Hepatic stellate cell (primary cell): ENCODE measurements around the gene SCN1B.
"Not testable (repeated sequence)": the region's sequence is repeated elsewhere in the genome, so short reads cannot be mapped to it uniquely, and the experiment has no call there.

Experiments used
- DNase-seq: peaks from one replicate; pipeline ENCODE4 v3.0.0; 2011; ENCODE audit warnings: low spot score

The SCN1B gene

DNA sequence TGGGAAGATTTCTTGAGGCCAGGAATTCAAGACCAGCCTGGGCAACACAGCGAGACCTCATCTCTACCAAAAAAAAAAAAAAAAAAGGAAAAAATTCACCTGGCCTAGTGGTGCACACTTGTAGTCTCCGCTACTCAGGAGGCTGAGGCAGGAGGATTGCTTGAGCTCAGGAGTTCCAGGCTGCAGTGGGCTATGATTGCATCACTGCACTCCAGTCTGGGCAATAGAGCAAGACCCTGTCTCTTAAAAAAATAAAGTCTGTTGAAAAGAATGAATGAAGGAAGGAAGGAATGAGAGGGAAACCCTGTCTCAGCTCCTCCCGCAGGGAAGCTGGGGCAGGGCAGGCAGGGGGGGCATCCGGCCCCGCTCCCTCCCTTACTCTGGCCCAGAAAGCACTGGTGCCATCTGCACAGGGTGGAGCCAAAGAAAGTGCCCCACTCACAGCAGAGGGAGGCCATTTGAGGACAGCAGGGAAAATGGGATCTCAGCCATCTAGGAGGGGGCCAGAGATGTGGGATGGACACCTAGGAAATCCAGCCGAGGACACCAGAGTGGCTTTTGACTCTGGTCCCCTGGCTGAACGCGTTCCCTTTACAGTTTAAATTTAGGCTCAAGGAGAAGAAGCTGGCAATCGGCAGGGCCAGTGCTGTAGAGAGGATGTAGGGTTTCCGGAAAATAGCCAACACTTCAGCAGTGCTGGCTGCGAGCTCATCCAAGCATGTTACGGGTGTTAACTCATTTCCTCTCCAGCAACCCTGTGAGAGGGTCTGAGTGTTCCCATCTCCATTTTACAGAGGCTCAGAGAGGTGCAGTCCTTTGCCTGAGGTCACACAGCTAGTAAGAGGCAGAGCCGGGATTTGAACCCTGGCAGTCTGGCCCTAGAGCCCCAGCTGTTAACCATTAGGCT lies 7.7 kb downstream of the SCN1B start:
- DNase-seq = peak; percentile 62

DNA sequence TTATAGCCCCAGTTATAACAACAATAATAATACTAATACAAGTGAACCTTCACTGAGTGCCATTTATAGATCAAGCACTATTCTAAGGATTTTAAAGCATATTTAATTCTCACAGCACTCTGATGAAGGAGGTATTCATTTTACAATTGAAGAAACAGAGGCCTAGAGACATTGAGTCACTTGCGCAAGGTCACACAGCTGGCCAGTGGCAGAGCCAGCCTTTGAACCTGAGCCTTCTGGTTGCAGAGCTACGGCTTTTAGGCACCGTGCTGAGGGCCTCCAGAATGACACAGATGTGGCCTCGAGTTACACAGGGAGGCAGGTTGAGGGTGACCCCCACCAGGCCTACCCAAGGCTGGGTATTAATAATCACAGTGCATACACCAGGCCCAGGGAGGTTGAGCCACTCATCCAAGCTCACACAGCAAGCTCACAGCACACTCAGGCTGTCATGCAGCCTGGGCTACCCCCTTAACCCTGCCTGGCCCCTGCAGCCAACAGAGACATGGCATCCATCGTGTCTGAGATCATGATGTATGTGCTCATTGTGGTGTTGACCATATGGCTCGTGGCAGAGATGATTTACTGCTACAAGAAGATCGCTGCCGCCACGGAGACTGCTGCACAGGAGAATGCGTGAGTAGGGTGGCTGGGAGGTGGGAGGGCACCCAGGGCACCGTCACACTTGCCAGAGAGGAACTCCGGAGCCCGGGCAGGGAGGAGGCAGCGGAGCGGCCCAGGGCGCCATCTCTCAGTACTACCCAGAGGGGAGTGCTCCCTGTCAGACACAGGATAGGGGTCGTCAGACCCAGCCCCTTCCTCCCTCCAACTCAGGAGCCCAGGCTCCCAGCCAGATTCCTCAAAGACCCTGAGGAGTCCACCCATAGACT lies 8.6 kb downstream of the SCN1B start:
- DNase-seq = no peak

DNA sequence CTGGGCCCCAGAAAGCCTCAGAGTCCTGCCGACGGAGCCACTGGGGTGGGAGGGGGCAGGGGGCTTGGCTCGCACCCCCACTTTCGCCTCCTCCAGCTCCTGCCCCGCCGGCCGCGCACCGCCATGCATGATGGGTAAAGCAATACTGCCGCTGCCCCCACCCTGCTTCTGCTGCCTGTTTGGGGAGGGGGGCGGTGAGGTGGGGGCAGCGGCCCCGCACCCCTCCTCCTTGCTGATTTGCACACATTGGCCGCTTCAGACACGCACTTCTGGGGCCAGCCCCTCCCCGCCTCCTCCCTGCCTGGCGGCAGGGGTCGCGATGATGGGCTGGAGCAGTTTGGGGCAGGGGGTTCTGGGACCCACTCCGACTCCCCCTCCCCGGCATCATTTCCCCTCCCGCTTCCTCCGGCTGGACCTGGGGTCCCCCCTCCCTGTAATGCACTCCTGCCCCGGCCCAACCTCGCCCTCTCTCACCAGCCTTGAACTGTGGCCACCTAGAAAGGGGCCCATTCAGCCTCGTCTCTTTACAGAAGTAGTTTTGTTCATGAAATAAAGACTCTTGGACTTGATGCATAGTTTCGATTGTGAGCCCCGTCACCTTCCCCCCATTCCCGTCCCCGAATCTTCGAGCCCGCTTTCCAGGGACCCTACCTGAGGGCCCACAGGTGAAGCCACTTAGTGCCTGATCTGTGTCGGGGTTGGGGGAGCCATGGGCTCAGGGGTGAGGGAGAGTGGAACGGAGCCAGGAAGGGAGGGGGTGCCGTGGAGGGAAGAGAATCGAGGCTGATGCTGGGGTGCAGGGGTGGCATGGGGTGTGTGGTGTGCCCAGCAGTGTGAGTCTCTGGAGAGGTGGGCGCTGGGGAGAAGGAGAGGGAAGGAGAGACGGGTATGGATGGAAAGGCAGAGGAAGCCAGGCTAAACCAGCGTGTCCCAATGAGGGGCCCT lies 9.9 kb downstream of the SCN1B start:
- no peak for DNase-seq

DNA sequence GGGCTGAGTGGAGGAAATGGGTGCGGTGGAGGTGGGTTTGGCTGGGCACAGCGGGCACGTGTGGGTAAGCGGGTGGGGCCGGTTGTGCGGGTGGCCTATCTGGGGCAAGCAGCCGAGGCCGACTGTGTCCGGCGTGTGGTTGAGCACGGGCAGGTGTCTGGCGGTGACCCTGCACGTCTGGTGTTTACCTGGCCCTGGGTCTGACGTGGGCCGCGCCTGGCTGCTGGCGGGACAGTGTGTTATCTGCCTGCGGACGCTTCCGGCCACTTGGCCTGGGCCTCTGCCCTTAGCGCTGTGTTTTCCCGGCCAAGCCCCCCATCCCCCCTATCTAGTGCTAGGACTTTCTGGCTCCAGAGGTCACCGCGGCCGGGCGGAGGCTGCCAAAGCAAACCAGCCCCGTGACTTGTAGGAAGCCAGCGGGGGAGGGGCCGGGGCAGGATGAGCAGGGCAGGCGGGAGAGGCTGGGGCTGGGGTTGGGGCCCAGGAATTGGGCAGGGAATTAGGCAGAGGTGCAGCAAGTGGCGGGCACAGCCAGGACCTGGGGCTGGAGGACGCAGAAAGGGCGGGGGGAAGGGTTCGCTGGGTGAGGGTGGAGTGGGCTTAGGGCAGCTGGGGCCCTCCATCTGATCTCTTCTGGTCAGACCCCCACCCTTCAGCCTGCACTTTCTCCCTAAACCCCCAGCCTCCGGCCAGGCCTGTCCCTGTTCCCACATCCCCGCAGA lies 10.7 kb downstream of the SCN1B start:
- DNase-seq = peak; percentile 64

DNA sequence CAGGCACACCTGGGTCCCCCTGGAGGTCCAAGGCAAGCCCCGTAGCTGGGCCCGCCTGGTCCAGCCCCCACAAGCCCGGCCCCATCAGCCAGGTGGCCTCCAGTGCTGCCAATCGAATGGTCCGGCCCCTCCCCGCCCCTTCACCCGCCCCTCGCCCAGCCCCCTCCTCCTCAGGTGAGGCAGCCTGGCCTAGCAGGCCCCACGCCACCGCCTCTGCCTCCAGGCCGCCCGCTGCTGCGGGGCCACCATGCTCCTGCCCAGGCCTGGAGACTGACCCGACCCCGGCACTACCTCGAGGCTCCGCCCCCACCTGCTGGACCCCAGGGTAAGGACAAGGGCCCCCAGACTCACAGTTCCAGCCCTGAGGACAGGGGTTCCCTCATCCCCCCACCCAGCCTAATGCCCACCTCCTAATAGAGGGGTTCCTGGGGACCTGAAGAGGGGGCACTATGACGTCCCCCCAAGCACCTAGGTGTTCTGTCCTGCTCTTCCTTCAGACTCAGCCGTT lies 11.3 kb downstream of the SCN1B start, which contains the start of gene HPN:
TSS of gene HPN (plus strand) at position 174 of the 508 bp plus-strand sequence. CDS start 786 bp downstream, outside the sequence.
- DNase-seq = no peak

DNA sequence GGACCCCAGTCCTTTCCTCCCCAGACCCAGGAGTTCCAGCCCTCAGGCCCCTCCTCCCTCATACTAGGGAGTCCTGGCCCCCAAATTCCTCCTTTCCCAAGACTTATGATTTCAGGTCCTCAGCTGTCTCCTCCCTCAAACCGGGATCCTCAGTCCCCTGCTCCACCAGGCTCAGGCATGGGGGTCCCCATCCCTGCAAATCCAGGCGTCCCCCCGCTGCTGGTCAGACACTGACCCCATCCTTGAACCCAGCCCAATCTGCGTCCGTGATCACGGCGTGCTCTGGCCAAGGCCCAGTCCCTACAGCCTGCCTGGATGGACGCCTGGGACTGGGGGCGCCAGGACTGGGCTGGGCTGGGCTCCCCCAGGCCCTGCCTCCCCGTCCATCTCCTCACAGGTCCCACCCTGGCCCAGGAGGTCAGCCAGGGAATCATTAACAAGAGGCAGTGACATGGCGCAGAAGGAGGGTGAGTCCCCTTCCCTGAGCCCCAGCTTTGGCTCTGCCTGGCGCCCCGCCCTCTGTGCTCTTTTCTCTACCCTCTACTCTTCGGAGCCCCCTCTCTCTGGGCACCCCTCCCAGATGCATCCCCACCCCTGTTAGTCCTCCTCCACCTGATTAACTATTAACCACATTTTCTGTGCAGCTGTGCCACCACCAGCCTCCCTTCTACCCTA lies 11.9 kb downstream of the SCN1B start:
- DNase-seq = no peak

DNA sequence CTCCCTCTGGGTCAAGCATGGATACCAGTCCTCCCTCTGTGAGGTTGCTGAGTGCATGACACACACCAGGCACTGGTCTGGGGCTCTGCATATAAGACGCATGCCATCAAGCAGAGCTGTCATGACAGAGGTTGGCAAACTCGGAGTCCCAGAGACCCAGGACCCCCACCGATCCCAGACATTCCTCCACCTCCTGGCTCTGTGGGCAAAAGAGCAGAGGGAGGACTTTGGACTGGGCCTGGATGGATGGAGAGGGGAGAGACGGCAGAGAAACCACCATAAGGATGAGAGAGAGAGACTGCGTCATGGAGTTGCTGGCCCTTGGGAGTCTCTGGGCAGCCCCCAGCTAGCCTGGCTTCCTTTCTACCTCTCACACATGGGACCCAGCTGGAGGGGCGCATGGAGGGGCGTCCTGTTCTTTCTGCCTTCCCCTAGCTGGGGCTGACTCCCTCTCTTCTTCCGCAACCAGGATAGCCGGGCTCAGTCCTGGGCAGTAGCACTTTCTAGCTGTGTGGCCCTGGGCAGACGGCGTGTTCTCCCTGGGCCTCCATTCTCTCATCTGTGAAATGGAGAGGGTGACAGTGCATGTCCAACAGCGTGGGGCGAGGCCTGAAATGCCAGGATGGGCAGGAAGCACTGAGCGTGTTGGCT lies 12.8 kb downstream of the SCN1B start:
- no peak for DNase-seq

DNA sequence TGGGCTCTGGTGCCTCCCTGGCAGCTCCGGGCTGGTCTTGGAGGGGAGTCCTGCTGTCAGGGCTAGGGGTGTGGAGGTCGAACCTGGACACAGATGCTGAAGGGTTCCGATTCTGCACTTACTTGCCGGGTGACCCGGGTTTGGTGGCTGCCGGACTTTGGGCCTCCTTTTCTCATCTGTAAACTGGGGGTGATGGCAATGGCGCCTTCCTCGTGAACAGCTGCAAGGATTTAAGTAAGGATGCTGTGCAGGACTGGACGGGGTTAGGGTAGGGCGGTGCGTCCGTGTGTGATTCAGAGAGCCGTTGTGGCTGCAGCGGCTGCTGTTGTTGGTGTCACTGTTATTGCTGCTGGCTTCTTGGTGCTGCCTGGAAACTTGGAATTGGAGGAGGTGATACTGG lies 13.6 kb downstream of the SCN1B start:
- no peak for DNase-seq

DNA sequence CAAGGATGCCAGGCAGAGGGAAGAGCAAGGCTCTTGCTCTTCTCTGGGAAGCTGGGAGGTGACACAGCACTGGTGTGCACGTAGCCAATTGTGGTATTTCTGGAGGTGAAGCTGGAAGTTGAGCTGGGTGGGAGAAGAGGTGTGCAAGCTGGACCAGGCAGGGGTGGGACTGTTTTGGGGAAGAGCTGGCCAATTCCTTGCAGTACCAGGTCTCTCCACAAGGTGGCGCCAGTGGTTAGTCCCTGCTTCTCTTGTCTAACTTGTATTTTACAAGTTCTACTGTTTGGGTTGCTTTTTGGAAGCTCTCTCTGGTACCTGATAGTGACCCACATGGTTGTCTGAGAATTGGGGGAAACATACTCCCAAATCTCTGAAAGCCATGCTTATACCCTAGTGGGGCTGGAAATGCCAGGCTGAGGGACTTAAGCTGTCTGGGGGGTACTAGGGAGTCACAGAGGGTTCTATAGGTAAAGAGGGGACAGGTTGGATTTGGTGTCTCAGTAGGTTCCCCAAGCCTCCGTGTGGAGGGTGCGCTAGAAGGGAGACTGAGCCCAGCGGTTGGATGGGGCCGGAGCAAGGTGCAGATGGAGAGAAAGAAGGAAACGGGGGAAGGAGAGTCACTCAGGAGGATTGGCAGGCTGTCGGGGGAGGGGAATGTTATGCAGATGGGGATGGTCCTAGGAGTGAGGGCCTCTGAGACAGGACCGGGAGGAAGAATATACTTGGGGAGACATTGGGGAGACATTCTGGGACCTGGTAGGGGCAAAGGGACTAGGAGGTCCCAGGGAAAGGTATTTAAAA lies 14.2 kb downstream of the SCN1B start:
- DNase-seq = peak; percentile 78

DNA sequence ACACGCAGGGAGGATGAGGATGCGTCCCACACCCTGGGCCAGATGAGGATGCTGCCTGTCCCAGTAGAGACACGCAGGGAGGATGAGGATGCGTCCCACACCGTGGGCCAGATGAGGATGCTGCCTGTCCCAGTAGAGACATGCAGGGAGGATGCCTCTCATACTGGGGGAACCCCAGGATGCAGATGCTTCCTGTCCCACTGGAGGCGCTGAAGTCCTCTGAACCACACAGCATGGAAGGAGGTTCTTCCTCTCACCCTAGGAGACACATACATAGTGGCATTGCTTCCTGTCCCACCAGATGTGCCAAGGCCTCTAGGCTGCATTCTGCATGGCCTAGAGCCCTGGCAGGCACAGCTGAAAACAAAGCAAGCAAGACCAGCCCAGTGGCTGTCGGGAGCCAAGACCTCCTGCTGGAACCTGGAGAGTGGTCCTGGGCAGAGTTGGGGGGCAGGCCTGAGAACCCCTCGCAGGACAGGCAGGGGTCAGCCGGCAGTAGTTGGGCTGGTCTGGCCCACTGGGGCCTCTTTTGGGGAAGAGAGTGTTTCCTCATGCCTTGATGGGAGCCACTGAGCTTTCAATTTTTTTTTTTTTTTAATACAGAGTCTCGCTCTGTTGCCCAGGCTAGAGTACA lies 15.5 kb downstream of the SCN1B start:
- DNase-seq = peak; percentile 80

DNA sequence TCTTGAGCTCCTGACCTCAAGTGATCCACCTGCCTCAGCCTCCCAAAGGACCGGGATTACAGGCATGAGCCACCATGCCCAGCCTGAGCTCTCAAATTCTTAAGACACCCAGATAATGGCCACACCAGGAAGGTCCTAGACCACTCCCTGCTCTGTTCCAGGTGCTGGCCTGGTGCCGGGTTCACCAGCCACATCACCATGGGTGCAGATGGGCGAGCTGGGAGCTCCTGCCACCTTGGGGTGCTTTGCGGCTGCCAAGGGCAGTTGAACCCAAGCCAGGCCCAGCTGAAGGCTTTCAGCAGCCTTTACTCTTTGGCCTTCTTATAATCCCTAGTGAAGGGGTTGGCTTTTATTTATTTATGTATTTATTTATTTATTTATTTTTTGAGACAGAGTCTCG lies 16.2 kb downstream of the SCN1B start:
- no peak for DNase-seq

DNA sequence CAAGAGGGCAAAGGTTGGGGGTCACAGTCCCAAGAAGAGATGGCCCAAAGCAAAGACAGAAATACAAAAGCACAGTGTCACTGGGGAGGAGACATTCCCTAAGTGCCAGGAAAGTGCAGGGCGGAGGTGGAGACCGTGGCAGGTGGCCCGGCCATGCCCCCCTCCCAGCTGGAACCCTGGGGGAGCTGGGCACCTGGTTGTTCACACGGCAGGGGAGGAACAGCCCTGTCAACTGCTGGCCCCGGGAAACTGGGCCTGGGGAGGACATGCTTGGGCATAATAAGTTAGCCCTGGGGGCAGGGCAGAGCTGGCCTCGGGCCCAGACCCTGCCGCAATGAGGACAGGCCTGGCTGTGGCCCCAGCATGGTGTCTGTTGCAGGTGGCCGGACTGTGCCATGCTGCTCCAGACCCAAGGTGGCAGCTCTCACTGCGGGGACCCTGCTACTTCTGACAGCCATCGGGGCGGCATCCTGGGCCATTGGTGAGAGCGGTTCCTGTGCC lies 18.7 kb downstream of the SCN1B start:
- no peak for DNase-seq

DNA sequence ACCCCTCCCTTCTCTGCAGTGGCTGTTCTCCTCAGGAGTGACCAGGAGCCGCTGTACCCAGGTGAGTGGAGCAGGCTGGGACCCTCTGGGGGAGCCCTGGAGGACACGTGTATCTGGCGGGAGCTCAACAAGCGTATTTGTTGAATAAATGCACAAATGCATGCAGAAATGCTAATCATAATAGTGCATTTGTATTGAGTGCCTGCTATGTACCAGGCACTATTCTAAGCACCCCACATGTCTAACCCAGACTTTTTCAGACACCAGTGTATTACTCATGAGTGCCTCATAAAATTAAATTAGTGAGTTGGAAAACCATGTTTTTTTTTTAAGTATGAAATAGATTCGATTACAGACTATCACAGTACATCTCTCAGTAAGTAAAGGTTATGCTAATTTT lies 19.2 kb downstream of the SCN1B start:
- no peak for DNase-seq

DNA sequence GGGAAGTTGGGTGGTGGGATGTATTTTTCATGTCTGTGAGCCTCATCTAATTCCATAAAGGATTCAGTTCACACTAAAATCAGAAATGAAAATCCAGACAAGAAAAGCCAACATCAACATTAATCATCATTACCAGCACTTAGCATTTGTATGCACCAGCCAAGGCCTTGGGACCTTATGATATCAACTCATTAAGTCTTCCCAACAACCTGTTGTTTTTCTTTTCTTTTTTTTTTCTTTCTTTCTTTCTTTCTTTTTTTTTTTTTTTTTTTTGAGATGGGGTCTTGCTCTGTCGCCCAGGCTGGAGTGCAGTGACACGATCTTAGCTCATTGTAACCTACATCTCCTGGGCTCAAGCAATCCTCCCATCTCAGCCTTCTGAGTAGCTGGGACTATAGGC lies 20.4 kb downstream of the SCN1B start:
- DNase-seq = not testable (repeated sequence)

DNA sequence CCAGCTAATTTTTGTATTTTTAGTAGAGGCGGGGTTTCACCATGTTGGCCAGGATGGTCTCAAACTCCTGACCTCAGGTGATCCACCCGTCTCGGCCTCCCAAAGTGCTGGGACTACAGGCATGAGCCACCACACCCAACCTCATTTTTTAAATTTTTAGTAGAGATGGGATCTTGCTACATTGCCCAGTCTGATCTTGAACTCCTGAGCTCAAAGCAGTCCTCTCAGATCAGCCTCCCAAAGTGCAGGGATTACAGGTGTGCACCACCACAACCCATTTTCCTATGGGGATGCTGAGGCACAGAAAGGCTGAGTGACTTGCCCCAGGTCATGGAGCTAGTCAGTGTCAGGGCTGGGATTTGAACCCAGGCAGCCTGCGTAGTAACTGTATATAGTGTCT lies 21.0 kb downstream of the SCN1B start:
- not testable (repeated sequence) for DNase-seq

DNA sequence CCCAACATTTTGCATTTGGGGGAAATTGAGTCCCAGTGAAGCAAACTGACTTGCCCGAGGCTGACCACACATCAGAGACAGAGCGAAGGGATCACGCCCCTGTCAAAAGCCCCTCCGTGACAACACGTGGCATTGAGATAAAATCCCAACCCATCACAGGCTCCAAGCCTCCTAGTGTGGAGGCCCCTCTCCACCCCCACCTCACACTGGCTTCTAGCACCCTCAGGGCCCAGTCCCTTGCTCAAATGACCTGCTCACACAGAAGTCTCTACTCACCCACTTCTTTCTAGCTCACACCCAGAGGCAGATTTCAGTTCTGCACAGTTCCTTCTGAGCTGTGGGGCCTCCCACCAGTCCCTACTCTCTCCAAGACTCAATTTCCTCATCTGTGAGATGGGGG lies 21.5 kb downstream of the SCN1B start:
- DNase-seq = no peak

DNA sequence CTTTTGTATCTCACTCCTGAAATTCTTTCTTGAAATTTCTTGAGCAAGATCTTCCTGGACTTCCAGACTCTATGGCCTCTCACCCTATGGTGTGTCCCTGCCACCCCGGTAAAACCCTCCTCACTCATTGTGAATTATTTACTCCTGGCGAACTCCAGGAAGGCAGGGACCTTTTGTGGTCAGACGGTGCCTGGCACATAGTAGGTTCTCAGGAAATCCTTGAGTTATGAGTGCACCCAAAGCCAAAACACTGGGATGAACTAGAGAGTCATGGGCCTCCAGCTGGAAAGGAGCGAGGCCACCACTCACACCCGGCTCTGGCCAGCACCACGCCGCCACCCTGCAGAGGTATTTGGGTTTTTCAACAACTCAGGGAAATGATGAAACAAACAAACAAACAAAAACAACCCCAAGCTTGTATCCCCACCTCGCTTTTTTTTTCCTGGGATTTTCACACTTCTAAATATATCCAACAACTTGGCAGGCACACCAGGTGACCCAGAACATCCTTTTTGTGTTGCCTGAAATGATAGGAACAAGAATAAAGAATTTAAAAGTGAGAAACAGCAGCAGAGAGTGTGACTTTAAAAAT lies 22.4 kb downstream of the SCN1B start:
- no peak for DNase-seq
